GM21529 (cell line): ENCODE results near the gene ODAD2.
"Not testable (repeated sequence)": the region's sequence is repeated elsewhere in the genome, so short reads cannot be mapped to it uniquely, and the experiment has no call there.

ENCODE experiments used
- ATAC-seq: cut with Tn5 transposase; IDR thresholded peaks from one replicate; pipeline ENCODE4 v1.9.1; 2021; ENCODE audit not compliant: unreplicated experiment

ODAD2 gene, protein sequence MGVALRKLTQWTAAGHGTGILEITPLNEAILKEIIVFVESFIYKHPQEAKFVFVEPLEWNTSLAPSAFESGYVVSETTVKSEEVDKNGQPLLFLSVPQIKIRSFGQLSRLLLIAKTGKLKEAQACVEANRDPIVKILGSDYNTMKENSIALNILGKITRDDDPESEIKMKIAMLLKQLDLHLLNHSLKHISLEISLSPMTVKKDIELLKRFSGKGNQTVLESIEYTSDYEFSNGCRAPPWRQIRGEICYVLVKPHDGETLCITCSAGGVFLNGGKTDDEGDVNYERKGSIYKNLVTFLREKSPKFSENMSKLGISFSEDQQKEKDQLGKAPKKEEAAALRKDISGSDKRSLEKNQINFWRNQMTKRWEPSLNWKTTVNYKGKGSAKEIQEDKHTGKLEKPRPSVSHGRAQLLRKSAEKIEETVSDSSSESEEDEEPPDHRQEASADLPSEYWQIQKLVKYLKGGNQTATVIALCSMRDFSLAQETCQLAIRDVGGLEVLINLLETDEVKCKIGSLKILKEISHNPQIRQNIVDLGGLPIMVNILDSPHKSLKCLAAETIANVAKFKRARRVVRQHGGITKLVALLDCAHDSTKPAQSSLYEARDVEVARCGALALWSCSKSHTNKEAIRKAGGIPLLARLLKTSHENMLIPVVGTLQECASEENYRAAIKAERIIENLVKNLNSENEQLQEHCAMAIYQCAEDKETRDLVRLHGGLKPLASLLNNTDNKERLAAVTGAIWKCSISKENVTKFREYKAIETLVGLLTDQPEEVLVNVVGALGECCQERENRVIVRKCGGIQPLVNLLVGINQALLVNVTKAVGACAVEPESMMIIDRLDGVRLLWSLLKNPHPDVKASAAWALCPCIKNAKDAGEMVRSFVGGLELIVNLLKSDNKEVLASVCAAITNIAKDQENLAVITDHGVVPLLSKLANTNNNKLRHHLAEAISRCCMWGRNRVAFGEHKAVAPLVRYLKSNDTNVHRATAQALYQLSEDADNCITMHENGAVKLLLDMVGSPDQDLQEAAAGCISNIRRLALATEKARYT

DNA sequence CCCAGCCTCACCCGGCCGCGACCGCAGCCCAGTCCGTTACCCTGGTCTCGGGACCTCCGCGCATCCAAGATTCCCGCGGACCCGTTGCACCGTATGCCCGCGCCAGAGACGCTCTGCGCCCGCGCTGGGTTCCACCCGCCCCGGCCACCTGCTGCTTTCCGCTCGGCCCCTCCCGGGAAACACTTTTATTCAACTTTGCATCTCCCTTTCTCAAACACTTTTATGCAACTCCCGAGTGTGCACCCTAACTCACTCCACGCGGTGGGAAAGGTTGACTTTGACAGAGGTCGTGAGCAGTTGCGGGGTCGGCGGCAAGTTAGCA lies at the start of gene ODAD2:
Gene ODAD2 (minus strand): TSS at position 126 of the 322 bp plus-strand sequence. CDS start 3,937 bp downstream, outside the sequence.
- ATAC-seq, result no peak

DNA sequence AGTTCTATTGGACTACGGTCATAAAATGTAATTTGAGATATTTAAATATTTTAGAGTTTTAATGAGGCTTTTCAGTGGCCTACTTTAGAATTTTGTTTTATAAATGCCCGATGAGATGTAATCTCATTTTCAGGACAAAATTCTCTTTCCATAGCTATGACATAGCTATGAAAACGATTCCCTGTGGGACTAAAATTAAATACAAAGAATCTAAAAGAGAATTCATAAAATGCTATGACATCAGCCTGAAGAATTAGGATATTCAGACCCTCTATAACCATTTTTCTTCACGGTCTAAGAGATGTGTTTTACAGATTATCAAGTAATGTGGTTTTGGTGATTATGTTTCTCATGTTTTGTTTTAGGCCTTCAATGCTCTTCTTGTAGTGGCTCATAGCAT lies 48.2 kb upstream of the ODAD2 start:
- no peak for ATAC-seq

DNA sequence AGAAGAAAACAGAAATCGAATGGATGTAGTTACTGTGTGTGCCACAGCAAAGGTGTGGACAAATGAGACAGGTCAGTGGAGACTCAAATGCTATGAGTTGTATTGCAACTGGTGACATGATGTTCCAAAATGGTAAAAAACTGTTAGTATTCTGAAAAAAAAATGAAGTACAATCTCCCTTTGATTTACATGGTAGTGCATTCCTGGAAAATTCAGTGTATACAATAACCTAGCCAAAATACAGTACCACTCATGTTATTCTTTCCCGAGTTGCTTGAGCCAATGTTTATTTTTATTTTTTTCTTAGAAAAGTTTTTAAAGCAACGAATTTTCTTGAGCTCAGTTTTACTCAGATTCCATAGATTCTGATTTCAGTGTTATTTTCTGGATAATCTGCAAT lies 47.7 kb upstream of the ODAD2 start:
- ATAC-seq, result no peak

DNA sequence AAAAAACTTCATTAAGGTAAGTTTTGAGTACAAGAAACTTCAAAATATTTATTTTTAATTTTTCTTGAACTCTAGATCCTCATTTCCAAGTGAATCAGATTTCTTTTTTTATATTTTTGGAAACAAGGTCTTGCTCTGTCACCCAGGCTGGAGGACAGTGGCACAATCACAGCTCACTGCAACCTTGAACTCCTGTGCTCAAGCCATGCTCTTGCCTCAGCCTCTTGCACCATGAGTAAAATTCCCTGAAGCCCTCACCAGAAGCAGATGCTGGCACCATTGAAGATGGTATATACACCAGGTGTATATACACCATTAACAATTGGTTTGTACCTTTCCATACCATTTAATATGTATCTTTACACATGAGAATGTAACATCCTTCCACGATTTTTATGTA lies 45.1 kb upstream of the ODAD2 start:
- ATAC-seq, result no peak

DNA sequence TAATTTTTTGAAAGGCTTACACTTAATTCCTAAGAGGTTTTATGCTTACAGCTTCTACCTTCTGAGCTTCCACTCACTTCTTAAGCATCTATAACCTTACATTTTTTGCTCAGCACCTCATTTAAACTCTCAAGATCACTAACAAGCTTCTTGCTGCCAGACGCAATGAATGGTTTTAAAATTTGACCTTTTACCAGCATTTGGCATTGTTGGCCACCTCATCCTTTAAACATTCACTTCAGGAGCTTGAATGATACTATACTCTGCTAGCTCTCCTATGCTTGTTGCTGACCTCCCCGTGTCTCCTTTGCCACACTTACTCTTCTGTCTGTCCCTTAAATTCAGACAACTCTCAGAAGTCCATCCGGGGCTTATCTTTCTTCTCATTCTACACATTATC lies 37.7 kb upstream of the ODAD2 start:
- no peak for ATAC-seq

GRCh38 chr10:28020993-28021982 lies 22.4 kb upstream of the ODAD2 start:
- ATAC-seq, result no peak

GRCh38 chr10:28020080-28020860 lies 21.4 kb upstream of the ODAD2 start:
- ATAC-seq, result no peak

DNA sequence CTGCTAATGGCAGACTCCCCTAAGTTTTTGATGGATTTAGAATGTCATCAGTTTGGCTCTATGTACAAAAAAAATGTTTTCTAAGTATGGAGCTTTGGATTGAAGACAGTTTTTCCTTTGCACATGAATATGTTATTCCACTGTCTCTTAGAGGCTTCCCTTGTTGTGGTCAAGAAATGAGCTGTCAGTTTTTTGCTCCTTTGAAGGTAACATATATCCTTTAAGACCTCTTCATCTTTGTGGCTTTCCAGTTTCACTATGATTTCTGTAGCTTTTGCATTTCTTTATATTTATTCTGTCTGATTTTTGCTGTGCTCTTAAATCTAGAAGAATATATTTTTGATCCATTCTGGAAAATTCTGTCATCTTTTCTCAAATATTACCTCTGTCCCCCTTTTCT lies 15.8 kb upstream of the ODAD2 start:
- ATAC-seq, result no peak

DNA sequence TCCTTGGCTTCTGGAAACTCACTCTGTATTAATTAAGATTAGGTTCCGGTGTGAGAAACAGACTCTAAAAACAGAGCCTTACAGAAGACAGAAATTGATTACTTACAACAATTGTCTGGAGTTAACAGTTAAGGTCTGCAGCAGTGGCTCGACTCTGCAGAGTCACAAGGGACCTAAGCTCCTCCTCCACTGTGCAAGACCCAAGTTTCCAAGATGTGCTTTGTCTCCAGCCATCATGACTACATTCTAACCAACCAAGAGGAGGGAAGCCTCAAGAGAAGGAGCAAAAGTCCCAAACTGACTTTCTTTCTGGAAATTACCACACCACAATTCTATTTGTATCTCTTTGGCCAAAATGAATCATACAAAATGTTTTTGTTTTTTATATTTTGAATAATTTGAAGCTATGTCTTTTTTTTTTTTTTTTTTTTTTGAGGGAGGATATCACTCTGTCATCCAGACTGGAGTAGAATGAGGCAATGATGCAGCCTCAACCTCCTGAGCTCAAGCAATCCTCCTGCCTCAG lies 14.2 kb upstream of the ODAD2 start:
- no peak for ATAC-seq

DNA sequence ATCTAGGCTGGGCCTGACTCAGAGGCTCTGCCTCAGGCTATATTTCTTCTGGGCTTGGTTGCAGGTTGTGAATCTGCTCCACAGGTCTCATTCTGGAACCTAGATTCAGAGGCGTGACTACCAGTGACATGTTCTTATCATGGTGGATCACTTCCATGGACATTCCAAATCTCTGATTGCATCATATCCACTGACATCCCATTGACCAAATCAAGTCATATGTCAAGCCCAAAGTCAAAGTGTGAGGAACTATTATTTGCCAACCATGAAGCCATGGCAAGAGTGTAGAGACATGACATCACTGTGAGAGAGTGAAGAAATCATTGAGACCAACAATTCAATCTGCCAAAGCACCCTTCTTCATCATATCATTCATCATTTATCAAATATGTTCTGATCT lies 11.9 kb upstream of the ODAD2 start:
- ATAC-seq, result no peak

DNA sequence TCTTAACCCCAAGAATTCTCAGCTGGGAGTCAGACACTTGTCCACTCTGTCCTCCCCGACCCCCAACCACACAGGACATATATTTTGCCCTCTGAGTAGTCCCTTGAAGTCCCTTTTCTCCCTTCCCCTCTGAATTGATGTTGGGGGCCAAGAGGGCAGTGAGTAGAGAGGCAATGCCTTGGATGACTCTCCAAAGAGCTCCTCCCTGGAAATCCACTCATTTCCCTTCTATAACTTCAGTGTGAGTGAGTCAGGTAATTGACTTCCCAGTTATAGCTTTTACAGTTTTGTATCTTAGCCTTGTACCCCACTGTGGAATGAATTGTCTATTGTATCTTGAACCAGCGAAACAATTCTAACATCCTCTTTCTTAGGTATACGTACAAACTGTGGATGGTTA lies 9.2 kb upstream of the ODAD2 start:
- ATAC-seq, result no peak

GRCh38 chr10:28001353-28001752 lies 2.5 kb upstream of the ODAD2 start:
- no peak for ATAC-seq

- no peak for ATAC-seq
These were observed 513 bp downstream of the ODAD2 start for GRCh38 chr10:27998178-27998953.

- no peak for ATAC-seq
These were observed 1.1 kb downstream of the ODAD2 start for GRCh38 chr10:27997865-27998177.

DNA sequence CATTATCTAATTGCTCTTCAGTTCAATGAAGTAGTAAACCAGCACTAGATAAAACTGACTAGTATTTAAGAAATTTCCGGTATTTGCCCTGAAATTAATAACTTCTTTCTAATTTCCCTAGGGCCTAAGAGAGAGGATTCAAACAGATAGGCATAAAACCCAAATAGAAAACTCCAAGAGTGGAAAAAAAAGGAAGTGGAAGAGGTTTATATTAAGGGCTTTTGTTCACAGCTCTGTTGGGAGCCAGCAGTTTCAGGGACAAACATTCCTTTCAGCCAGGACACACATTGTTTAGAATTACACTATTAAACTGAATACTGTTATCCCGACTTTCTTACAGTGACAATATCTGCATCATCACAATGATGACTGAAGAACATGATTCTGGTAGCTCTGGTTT lies 3.6 kb downstream of the ODAD2 start:
- ATAC-seq, result no peak

DNA sequence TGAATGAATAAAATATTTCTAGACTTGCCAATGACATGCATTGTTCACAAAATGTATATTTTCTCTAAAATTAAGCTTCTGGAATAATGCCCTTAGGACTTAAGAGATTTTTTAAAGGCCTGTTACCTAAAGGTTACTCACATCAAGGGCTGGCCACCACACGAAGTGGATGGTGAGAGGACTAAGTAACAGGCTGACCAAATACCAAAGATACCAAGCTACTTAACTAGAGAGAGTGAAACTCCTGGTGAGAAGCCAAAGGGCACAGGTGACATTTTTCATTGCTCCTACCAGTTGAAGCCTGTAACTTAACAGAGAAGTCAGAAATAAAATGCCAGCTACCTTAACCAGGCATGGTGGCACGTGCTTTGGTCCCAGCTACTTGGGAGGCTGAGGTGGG lies 9.5 kb downstream of the ODAD2 start:
- not testable (repeated sequence) for ATAC-seq

DNA sequence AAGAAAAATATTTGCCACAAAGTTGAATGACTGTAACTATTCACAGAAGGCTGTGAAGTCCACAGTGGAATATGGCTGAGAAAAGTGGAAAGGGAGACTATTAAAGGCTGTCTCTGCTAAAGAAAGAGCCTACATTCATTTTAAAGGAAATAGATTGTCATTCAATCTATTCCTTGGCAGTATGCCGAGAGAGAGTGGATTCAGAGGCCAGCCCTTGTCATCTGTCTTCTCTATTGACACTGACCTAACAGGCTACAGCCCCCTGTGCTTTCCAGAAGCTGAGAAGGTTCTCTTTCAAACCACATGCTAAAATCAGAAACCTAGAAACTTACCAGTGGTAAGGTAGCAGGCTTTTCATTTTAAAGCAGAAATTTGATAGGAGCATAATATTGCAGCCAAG lies 12.1 kb downstream of the ODAD2 start:
- no peak for ATAC-seq

- no peak for ATAC-seq
These were observed 15.9 kb downstream of the ODAD2 start for GRCh38 chr10:27982875-27983543.

DNA sequence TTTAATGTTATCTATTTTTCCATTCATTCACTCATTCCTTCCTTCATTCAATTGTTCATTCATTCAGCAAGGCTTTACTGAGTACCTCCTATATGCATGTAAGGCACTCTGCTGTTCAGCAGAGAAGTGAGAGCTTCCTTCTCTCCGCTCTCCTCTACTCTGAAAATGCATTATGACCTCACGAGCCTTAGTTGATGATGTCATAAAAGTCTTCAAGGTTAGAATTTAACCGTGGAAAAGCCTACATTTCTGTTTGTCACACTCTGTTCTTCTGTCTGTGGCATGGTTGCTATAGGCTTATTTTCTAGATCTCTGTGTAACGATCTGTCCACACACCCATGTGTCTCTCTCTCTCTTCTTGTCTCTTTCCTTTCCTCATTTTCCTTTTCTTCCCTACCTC lies 17.1 kb downstream of the ODAD2 start:
- no peak for ATAC-seq
